ENCODE results near the gene AMOTL2.

AMOTL2 gene

DNA sequence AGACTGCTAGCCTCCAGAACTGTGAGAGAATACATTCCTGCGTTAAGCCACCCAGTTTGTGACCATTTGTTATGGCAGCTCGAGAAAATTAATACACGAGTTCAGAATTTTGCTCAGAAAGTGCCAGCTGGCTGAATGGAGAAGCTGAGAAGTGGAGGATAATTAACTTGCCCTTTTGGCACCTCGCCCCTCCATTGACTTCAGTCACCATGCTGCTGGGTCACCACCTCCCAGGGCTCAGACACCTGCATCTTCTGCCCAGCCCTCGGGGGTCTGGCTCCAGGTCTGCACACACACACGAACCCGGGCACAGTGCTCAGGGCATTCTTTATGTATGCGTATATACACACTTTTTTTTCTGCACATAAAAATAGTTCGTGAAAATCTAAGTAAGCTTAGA is 32.0 kb downstream of the AMOTL2 start:
- TF ChIP-seq EP300 (IDR thresholded peaks at IDR 0.05; ENCODE audit: borderline replicate concordance) (no peak), TCF12 (IDR thresholded peaks at IDR 0.05; ENCODE audit: low read depth) (no peak), CEBPB (IDR thresholded peaks at IDR 0.05) (no peak), RAD21 (IDR thresholded peaks at IDR 0.05; ENCODE audit: low read depth) (no peak), ZBTB7A (IDR thresholded peaks at IDR 0.05; ENCODE audit: low read depth) (no peak), CREB1 (IDR thresholded peaks at IDR 0.05; ENCODE audit: low read depth) (no peak), YY1 (IDR thresholded peaks at IDR 0.05; ENCODE audit: low read depth) (no peak), TAF1 (IDR thresholded peaks at IDR 0.05; ENCODE audit: low read depth) (no peak), TEAD4 (IDR thresholded peaks at IDR 0.05) (no peak), FOXM1 (IDR thresholded peaks at IDR 0.05; ENCODE audit: borderline replicate concordance, low read depth) (no peak), EGR1 (IDR thresholded peaks at IDR 0.05) (no peak), NFIC (IDR thresholded peaks at IDR 0.05) (no peak)
- TF ChIP-seq, protein P1, sequence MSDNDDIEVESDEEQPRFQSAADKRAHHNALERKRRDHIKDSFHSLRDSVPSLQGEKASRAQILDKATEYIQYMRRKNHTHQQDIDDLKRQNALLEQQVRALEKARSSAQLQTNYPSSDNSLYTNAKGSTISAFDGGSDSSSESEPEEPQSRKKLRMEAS (IDR thresholded peaks at IDR 0.05) = no peak
- TF ChIP-seq, protein P2, sequence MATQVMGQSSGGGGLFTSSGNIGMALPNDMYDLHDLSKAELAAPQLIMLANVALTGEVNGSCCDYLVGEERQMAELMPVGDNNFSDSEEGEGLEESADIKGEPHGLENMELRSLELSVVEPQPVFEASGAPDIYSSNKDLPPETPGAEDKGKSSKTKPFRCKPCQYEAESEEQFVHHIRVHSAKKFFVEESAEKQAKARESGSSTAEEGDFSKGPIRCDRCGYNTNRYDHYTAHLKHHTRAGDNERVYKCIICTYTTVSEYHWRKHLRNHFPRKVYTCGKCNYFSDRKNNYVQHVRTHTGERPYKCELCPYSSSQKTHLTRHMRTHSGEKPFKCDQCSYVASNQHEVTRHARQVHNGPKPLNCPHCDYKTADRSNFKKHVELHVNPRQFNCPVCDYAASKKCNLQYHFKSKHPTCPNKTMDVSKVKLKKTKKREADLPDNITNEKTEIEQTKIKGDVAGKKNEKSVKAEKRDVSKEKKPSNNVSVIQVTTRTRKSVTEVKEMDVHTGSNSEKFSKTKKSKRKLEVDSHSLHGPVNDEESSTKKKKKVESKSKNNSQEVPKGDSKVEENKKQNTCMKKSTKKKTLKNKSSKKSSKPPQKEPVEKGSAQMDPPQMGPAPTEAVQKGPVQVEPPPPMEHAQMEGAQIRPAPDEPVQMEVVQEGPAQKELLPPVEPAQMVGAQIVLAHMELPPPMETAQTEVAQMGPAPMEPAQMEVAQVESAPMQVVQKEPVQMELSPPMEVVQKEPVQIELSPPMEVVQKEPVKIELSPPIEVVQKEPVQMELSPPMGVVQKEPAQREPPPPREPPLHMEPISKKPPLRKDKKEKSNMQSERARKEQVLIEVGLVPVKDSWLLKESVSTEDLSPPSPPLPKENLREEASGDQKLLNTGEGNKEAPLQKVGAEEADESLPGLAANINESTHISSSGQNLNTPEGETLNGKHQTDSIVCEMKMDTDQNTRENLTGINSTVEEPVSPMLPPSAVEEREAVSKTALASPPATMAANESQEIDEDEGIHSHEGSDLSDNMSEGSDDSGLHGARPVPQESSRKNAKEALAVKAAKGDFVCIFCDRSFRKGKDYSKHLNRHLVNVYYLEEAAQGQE (IDR thresholded peaks at IDR 0.05; ENCODE audit: low read depth) = no peak
- TF ChIP-seq, protein P3, sequence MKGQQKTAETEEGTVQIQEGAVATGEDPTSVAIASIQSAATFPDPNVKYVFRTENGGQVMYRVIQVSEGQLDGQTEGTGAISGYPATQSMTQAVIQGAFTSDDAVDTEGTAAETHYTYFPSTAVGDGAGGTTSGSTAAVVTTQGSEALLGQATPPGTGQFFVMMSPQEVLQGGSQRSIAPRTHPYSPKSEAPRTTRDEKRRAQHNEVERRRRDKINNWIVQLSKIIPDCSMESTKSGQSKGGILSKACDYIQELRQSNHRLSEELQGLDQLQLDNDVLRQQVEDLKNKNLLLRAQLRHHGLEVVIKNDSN (IDR thresholded peaks at IDR 0.05) = no peak

DNA sequence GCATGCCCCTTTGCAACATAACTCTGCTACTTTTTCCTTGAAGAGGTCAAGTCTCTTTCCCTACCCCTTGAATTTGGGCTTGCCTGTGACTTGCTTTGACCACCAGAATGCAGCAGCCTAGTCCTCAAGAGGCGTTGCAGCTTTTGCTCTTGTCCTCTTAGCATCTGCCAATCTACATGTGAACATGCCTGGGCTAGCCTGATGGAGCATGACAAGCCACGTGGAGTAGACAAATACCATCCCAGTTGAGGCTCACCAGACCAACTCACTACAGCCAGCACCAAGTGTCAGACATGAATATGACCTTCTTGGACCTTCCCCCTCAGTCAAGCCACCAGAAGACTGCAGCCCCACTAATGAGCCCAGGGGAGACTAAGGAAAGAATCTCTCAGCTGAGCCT is 32.9 kb downstream of the AMOTL2 start:
- TF ChIP-seq NFIC (IDR thresholded peaks at IDR 0.05) = no peak
- TF ChIP-seq TEAD4 (IDR thresholded peaks at IDR 0.05) = no peak
- TF ChIP-seq CEBPB (IDR thresholded peaks at IDR 0.05) = no peak

DNA sequence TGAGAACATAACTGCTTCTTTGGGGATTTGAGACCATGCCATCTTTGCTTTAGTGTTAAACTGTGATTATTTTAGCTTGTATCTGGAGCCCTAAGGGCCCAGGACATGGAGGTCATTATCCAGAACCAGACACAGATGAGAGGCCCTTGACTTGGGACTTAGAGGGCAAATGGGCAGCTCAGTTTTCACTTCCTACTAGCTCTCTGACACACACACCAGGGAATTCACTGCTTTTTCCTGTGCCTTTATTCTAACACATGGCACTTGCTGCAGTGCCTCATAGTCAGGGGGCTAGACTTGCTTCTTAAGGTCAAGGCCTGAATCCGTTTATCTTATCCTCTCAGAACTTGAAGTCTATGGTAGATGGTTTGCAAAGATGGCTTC is 33.3 kb downstream of the AMOTL2 start:
- no peak for TF ChIP-seq EP300 (IDR thresholded peaks at IDR 0.05; ENCODE audit: borderline replicate concordance)
- no peak for TF ChIP-seq ZBTB7A (IDR thresholded peaks at IDR 0.05; ENCODE audit: low read depth)
- no peak for TF ChIP-seq FOXM1 (IDR thresholded peaks at IDR 0.05; ENCODE audit: borderline replicate concordance, low read depth)
- TF ChIP-seq CREB1 (IDR thresholded peaks at IDR 0.05; ENCODE audit: low read depth) = no peak
- TF ChIP-seq, protein P3 (IDR thresholded peaks at IDR 0.05) = no peak
- TF ChIP-seq TAF1 (IDR thresholded peaks at IDR 0.05; ENCODE audit: low read depth) = no peak
- TF ChIP-seq EGR1 (IDR thresholded peaks at IDR 0.05) = no peak
- no peak for TF ChIP-seq NFIC (IDR thresholded peaks at IDR 0.05)
- TF ChIP-seq TEAD4 (IDR thresholded peaks at IDR 0.05) = no peak
- TF ChIP-seq RAD21 (IDR thresholded peaks at IDR 0.05; ENCODE audit: low read depth) = no peak
- TF ChIP-seq, protein P2 (IDR thresholded peaks at IDR 0.05; ENCODE audit: low read depth) = no peak
- TF ChIP-seq, protein P1 (IDR thresholded peaks at IDR 0.05) = no peak
- no peak for TF ChIP-seq CEBPB (IDR thresholded peaks at IDR 0.05)
- TF ChIP-seq TCF12 (IDR thresholded peaks at IDR 0.05; ENCODE audit: low read depth) = no peak
- TF ChIP-seq YY1 (IDR thresholded peaks at IDR 0.05; ENCODE audit: low read depth) = no peak

DNA sequence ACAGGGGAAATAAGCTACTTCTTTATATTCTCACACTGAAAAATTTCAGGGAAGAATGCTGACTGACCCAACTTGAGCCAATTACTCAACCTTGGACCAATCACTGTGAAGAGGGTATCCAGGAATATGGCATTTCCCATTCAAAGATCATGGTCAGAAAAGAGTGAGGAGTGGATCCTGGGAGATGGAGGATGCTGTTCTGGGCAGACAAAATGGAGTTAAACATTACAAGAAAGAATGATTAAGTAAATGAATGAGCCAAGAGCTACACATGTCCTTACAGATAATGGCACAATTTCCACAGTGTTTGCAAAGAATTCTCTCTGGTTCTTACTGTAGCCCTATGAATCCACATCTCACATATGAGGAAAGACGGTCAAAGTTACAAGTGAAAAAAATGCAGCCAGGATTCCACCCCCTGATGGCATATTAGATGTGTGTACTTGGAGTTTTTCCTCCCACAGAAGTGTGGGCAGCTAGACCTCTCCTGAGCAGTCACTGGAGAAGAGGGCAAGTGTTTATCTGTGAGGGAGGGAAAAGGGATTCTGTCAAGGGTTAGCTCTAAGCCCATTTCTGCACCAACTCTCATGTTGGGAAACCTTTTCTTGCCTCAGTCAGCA is 33.8 kb downstream of the AMOTL2 start:
- TF ChIP-seq TEAD4 (IDR thresholded peaks at IDR 0.05) (no peak), EP300 (IDR thresholded peaks at IDR 0.05; ENCODE audit: borderline replicate concordance) (no peak), YY1 (IDR thresholded peaks at IDR 0.05; ENCODE audit: low read depth) (no peak), EGR1 (IDR thresholded peaks at IDR 0.05) (no peak), RAD21 (IDR thresholded peaks at IDR 0.05; ENCODE audit: low read depth) (no peak), TCF12 (IDR thresholded peaks at IDR 0.05; ENCODE audit: low read depth) (no peak), CEBPB (IDR thresholded peaks at IDR 0.05) (no peak), CREB1 (IDR thresholded peaks at IDR 0.05; ENCODE audit: low read depth) (no peak), FOXM1 (IDR thresholded peaks at IDR 0.05; ENCODE audit: borderline replicate concordance, low read depth) (no peak)
- TF ChIP-seq, protein P3 (IDR thresholded peaks at IDR 0.05) = no peak
- TF ChIP-seq, protein P2 (IDR thresholded peaks at IDR 0.05; ENCODE audit: low read depth) = no peak
- TF ChIP-seq, protein P1 (IDR thresholded peaks at IDR 0.05) = no peak
